HTR-8/SVneo (cell line): ENCODE data around the gene FAM53B.

Source experiments
- DNase-seq: peaks from one replicate; pipeline ENCODE4 v3.0.0; 2011; ENCODE audit warnings: low spot score, mixed read lengths; ENCODE audit not compliant: insufficient read length
- FAIRE-seq: peaks from 2 replicates; lab custom pipeline; 2011; peaks lifted over from hg19 to GRCh38; lab: Jason Lieb, UNC

The FAM53B gene

GRCh38 chr10:124605001-124605370 is 139.2 kb downstream of the FAM53B start:
- DNase-seq (no peak), FAIRE-seq (no peak)

- FAIRE-seq (no peak), DNase-seq (no peak)
Measured at GRCh38 chr10:124604214-124605000, 139.8 kb downstream of the FAM53B start.

GRCh38 chr10:124603376-124604213 is 140.6 kb downstream of the FAM53B start:
- FAIRE-seq (no peak), DNase-seq (no peak)

GRCh38 chr10:124602646-124603365 is 141.4 kb downstream of the FAM53B start:
- DNase-seq (no peak), FAIRE-seq (no peak)

GRCh38 chr10:124602121-124602561 is 142.0 kb downstream of the FAM53B start:
- DNase-seq (no peak), FAIRE-seq (no peak)

GRCh38 chr10:124601431-124602120 is 142.6 kb downstream of the FAM53B start:
- FAIRE-seq, result no peak
- no peak for DNase-seq

GRCh38 chr10:124601016-124601415 is 143.2 kb downstream of the FAM53B start:
- FAIRE-seq, result no peak
- no peak for DNase-seq

GRCh38 chr10:124600051-124600880 is 143.9 kb downstream of the FAM53B start:
- no peak for DNase-seq
- FAIRE-seq, result no peak

GRCh38 chr10:124599588-124600050 is 144.6 kb downstream of the FAM53B start:
- no peak for DNase-seq
- no peak for FAIRE-seq

- DNase-seq, result no peak
- no peak for FAIRE-seq
Measured at GRCh38 chr10:124598773-124599587, 145.2 kb downstream of the FAM53B start.

- FAIRE-seq, result no peak
- DNase-seq, result no peak
Measured at GRCh38 chr10:124598196-124598595, 146.0 kb downstream of the FAM53B start.

GRCh38 chr10:124597846-124598165 is 146.4 kb downstream of the FAM53B start:
- FAIRE-seq (no peak), DNase-seq (no peak)

GRCh38 chr10:124596962-124597845 is 147.0 kb downstream of the FAM53B start:
- FAIRE-seq (no peak), DNase-seq (no peak)

GRCh38 chr10:124596116-124596785 is 147.9 kb downstream of the FAM53B start:
- DNase-seq, result no peak
- no peak for FAIRE-seq

- DNase-seq (no peak), FAIRE-seq (no peak)
Measured at GRCh38 chr10:124595143-124595883, 148.9 kb downstream of the FAM53B start.

- DNase-seq, result no peak
Measured at GRCh38 chr10:124594240-124594639, 149.9 kb downstream of the FAM53B start.

More at GRCh38 chr10:124594240-124594639, 149.9 kb downstream of the FAM53B start:
- FAIRE-seq, result no peak
